Epithelial cell of proximal tubule (primary cell): ENCODE data around the gene SYNGR3. TPM values are rescaled to one million over a fixed set of nuclear protein-coding genes. Genes with fewer than 3 reads are reported as not detected.

ENCODE experiments used
- DNase-seq: peaks from one replicate; pipeline ENCODE4 v3.0.0-alpha.2; 2011; ENCODE audit warnings: low read depth
- H3K4me3 ChIP-seq: 2 replicates; pipeline ENCODE4 v1.5.1; 2011; ENCODE audit warnings: low read depth, mild to moderate bottlenecking, low read length
- total RNA-seq: library from RNA; depleted of rRNA; stranded (reverse); fragments of >200 nt; gene quantifications from 2 replicates; pipeline ENCODE4 v1.2.3, GENCODE V29; 2015
- TF ChIP-seq, protein P1 (sequence below): conservative IDR thresholded peaks from 2 replicates; pipeline ENCODE4 v1.5.1; 2012; ENCODE audit warnings: low read depth, mild to moderate bottlenecking, low read length

Gene SYNGR3
- total RNA-seq, 1 donor from 2014 or later, result 22.0 TPM

DNA sequence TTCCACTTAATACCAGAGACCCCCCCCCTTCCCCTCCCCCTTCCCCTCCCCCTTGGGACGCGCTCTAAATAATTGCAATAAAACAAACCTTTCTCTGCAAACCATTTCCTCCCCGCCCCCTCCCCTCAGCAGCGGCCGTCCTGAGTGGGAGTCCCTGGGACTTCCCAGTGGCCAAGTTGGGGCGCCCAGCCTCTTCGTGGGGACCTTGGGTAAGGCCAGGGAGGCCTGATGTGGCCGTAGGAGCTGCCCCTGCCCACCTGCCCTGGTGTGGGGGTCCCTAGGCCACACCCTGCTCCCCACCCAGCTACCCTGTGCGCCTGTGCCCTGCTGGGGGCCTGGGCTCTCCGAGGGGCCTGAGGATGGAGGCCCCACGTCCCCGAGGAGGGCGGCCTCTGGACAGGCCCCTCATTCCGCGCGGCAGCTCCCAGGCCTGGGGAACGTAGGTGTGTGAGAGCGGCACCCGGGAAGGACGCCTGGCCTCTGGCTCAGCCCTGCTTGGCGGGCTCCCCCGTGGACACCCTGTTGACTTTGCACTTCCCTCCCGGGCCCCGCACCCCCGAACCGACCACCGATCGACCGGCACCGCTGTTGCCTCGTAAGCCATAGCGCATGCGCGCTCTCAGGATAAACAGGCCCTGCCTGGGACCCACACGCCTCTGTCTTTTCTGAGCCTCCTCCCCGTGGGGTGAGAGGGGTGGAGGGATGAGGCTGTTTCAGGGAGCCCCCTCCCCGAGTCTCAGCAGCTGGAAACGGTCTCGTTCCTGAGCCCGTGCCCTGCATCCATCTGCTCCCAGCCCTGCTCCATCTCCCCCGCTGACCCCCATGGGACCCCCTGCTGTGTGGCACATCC, 48.8 kb downstream of the SYNGR3 start:
- DNase-seq, result no peak
- H3K4me3 ChIP-seq, result no peak overlapping the region
- TF ChIP-seq, protein P1, sequence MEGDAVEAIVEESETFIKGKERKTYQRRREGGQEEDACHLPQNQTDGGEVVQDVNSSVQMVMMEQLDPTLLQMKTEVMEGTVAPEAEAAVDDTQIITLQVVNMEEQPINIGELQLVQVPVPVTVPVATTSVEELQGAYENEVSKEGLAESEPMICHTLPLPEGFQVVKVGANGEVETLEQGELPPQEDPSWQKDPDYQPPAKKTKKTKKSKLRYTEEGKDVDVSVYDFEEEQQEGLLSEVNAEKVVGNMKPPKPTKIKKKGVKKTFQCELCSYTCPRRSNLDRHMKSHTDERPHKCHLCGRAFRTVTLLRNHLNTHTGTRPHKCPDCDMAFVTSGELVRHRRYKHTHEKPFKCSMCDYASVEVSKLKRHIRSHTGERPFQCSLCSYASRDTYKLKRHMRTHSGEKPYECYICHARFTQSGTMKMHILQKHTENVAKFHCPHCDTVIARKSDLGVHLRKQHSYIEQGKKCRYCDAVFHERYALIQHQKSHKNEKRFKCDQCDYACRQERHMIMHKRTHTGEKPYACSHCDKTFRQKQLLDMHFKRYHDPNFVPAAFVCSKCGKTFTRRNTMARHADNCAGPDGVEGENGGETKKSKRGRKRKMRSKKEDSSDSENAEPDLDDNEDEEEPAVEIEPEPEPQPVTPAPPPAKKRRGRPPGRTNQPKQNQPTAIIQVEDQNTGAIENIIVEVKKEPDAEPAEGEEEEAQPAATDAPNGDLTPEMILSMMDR, result no peak

DNA sequence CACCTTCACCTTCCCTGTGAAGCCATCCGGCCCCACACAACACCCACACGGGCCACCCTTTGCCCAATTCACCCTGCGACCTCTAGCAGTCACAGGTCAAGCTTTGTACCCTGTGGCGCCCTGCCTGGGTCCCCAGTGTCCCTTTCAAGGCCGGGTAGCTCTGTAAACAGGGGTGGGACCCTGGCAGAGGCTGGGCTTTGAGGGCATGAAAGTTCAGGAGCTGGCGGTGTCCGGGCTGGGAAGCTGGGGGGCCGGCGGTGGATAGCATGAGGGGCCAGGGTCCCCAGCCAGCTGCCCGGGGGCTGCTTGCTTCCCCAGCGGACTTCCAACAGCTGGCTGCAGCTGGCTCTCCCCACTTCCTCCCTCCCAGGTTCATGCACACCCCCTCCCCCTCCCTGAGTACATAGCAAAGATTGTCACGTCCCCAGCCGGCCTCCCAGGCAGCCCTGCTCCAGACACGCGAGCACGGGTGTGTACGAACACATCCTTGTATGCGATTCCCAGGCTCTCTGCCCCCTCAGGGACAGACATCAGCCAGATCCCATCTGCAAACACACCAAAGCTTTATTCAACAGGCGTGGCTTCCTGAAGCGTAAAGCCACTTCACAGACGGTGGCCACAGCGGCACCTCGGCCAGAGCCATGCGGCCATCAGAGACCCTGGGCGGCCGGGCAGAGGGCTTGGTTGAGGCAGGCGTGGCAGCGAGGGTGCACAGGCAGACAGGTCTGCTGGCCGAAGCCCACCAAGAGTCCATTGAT, 49.7 kb downstream of the SYNGR3 start:
- TF ChIP-seq, protein P1, result no peak
- DNase-seq, result no peak
- no peak overlapping the region for H3K4me3 ChIP-seq

DNA sequence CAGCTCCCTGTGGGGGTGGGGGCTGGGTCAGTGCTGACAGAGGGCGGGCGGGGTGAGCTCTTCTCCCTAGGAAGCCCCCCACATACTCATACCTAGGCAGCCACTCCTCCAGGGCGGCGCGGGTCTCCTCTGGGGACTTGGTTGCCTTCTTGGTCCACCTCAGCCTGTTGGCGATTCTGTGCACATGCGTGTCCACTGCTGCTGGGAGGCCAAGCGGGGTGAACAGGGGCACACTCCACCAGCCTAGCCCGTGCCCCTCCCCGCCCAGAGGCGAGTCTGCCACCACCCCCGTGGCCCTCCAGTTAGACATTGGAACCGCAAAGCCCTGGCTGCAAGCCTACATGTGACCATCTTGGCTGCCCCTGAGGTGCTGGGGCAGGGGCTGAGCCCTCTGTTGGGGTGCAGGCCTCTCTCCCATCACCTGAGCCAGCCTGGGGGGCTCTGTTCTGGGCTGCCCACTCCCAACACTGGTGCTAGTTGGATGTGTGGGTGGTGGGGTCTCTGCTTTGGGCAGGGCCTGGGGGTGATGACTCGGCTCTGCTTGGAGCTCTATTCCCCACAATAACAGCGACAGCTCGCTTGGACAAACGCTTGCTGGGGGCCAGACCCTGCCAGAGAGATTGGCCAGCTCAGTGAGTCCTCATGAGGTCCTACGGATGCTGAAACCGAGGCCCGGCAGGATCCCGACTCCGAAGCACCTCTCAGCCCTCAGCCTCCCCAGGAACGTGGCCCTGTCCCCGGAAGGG, 50.4 kb downstream of the SYNGR3 start:
- no peak overlapping the region for H3K4me3 ChIP-seq
- TF ChIP-seq, protein P1, result no peak
- DNase-seq, result no peak

DNA sequence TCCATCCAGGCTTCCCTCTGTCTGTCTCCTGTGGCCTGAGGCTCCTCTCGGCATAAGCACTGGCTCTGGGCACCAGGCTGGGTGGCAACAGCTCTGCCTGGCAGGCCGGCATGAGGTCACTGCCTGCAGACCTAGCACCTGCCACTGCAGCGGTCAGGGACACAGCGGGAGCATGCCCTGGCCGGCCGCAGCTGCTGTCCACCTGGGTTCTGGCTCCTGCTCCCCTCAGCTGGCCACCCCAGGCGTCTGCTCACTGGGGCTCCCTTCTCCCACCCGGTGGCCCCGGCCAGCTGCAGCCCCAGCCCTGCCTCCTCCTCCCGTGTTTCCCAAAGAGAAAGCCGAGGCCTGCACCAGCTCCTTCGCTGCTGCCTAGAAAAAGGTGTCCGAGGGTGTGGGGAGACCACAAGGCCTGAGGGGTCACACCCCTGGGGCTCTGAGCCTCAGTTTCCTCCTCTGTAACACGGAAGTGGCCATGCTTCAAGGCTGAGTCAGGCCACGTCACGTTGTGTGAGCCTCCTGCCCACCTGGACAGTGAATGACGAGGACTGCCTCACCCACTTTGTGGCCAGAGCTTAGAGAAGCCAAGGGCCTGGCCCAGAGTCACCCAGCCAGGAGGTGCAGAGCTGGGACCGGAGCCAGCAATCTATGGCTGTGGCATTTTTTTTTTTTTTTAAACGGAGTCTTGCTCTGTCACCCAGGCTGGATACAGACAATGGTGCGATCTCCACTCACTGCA, 51.2 kb downstream of the SYNGR3 start:
- no peak for DNase-seq
- TF ChIP-seq, protein P1, result no peak
- no peak overlapping the region for H3K4me3 ChIP-seq

DNA sequence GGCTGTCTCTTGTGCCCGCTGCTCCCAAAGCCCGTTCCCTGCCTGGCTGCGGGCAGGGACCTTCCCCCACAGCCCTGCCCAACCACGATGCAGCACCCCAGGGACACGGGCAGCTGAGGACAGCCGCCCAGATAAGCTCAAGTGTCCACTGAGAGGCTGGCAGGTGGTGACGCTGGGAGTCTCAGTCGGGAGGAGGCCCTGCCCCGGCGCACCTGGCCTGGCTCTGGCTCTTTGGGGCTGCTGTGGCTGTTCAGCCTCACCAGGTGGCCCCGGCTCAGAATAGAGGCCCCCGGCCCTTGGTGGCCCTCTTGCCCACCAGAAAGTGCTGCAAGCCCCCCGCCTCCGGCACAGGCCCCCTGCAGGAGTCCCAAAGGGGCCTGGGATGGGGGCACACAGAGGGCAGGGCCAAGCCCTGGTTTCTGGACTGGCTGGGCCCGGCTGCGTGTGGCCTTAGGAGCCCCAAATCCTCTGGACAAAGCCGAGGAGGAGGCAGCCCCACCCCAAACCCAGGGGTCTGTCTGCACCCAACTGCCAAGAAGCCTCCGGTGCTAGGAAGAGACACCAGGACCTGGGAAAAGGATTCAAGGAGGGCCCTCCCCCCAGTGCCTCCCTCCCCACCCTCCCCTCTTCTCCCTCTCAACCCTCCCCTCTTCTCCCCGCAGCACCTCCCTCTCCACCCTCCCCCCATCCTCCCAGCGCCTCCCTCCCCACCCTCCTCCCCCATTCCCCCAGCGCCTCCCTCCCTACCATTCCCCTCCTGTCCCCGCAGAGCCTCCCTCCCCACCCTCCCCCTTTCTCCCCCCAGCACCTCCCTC, 52.6 kb downstream of the SYNGR3 start:
- DNase-seq, result no peak
- H3K4me3 ChIP-seq, result no peak overlapping the region
- TF ChIP-seq, protein P1, result no peak
